ENCODE measurements around the gene C1QL2. TPM values are rescaled to one million over a fixed set of nuclear protein-coding genes. Genes with fewer than 3 reads are reported as not detected.

The C1QL2 gene
- total RNA-seq, 6 donors from 2014 or later: not detected

- DNase-seq (no peak), ATAC-seq (ENCODE audit: low FRiP score in 2 of 2) (no peak)
- Histone ChIP-seq H3K27ac (no peak overlapping the region), H3K36me3 (no peaks in the 10 kb centered on the region), H3K4me1 (peaks cover 3 to 33% (median 12%) of the 10 kb centered on the region in 4 donors), H3K27me3 (peaks cover 0 to 37% (median 17%) of the 10 kb centered on the region in 4 donors), H3K9me3 (no peaks in the 10 kb centered on the region), H3K4me3 (no peak overlapping the region)
- 7 to 14% methylated on average over 13 of the region's 13 CpGs for WGBS, 2 donors
- no peak for TF ChIP-seq CTCF (IDR thresholded peaks at IDR 0.05)
- no peak for TF ChIP-seq POLR2AphosphoS5 (IDR thresholded peaks at IDR 0.05)
- TF ChIP-seq POLR2A (IDR thresholded peaks at IDR 0.05): no peak
- no peak for TF ChIP-seq EP300 (IDR thresholded peaks at IDR 0.05)
Measured at GRCh38 chr2:119155633-119156032, 2.9 kb downstream of the C1QL2 start.

GRCh38 chr2:119154076-119154475 lies 4.5 kb downstream of the C1QL2 start:
- 41 to 44% methylated on average over 8 to 9 of the region's 9 CpGs for WGBS, 2 donors
- no peak for DNase-seq
- Histone ChIP-seq H3K4me3 (no peak overlapping the region), H3K27ac (no peak overlapping the region), H3K36me3 (no peaks in the 10 kb centered on the region), H3K9me3 (no peaks in the 10 kb centered on the region), H3K27me3 (peaks cover 0 to 37% (median 15%) of the 10 kb centered on the region in 4 donors), H3K4me1 (peaks cover 3 to 33% (median 12%) of the 10 kb centered on the region in 4 donors)
- TF ChIP-seq EP300 (IDR thresholded peaks at IDR 0.05) (no peak), CTCF (IDR thresholded peaks at IDR 0.05) (no peak), POLR2AphosphoS5 (IDR thresholded peaks at IDR 0.05) (no peak), POLR2A (IDR thresholded peaks at IDR 0.05) (no peak)
- no peak for ATAC-seq (ENCODE audit: low FRiP score in 2 of 2)

GRCh38 chr2:119149611-119150010 lies 8.9 kb downstream of the C1QL2 start:
- TF ChIP-seq POLR2A (IDR thresholded peaks at IDR 0.05) (no peak), CTCF (IDR thresholded peaks at IDR 0.05) (no peak), EP300 (IDR thresholded peaks at IDR 0.05) (no peak), POLR2AphosphoS5 (IDR thresholded peaks at IDR 0.05) (no peak)
- 62% methylated on average over 6 of the region's 6 CpGs for WGBS, 2 donors
- DNase-seq: no peak
- Histone ChIP-seq H3K36me3 (no peaks in the 10 kb centered on the region), H3K9me3 (no peaks in the 10 kb centered on the region), H3K4me1 (no peaks in the 10 kb centered on the region), H3K27me3 (no peaks in the 10 kb centered on the region), H3K4me3 (no peak overlapping the region), H3K27ac (no peak overlapping the region)
- ATAC-seq (ENCODE audit: low FRiP score in 2 of 2): no peak

- Histone ChIP-seq H3K27me3 (no peaks in the 10 kb centered on the region), H3K9me3 (no peaks in the 10 kb centered on the region), H3K4me3 (no peak overlapping the region), H3K27ac (no peak overlapping the region), H3K4me1 (no peaks in the 10 kb centered on the region), H3K36me3 (no peaks in the 10 kb centered on the region)
- ATAC-seq (ENCODE audit: low FRiP score in 2 of 2) (no peak), DNase-seq (no peak)
- WGBS, 2 donors: 66 to 78% methylated on average over 3 to 11 of the region's 11 CpGs
- no peak for TF ChIP-seq POLR2A (IDR thresholded peaks at IDR 0.05)
- TF ChIP-seq POLR2AphosphoS5 (IDR thresholded peaks at IDR 0.05): no peak
- no peak for TF ChIP-seq CTCF (IDR thresholded peaks at IDR 0.05)
- TF ChIP-seq EP300 (IDR thresholded peaks at IDR 0.05): no peak
Measured at GRCh38 chr2:119147776-119148715, 10.5 kb downstream of the C1QL2 start.
